ENCODE data around the gene EEFSEC. TPM values are rescaled to one million over a fixed set of nuclear protein-coding genes. Genes with fewer than 3 reads are reported as not detected.
A peak's percentile ranks its signal among the peaks of the same experiment; 100 is the strongest.

Gene EEFSEC
- total and polyA plus RNA-seq, 4 donors, result 9.8 to 20.1 (median 11.6) TPM

DNA sequence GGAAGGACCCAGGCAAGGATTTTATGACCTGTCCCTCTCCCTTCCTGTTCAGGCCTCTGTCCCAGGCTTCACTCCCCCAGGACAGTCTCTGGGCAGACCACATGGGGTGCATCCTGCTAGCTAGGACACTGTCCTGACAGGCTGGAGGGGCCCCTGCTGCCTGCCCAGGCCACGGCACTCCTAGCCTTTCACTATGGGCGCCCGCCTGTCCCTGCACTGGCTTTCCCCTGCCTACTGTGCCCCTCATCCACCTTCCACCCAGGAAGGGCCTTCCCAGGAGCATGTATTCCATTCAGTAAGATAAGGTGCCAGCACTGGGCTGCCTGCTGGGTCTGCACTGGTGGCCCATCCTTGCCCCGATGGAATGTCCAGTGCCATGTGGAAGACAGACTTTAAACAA is 168.1 kb downstream of the EEFSEC start:
- H3K4me1 ChIP-seq (ENCODE audit: control insufficient read depth in 5 of 5, insufficient read depth in 5 of 5, low read length in 5 of 5), result peaks cover 0 to 18% (median 9%) of the 10 kb centered on the region in 5 donors
- 97 to 100% methylated on average over 4 of the region's 4 CpGs for WGBS, 2 donors
- ATAC-seq (ENCODE audit: insufficient read depth, low FRiP score), result no peak
- H3K36me3 ChIP-seq (ENCODE audit: control insufficient read depth in 4 of 4, insufficient read depth in 4 of 4, low read length in 4 of 4), result peaks cover 0 to 7% (median 4%) of the 10 kb centered on the region in 4 donors
- no peak for DNase-seq
- no peak overlapping the region for H3K9ac ChIP-seq (ENCODE audit: insufficient read depth in 1 of 2, low read length in 2 of 2)
- no peak overlapping the region for H3K27ac ChIP-seq (ENCODE audit: low read depth in 1 of 2, low read length in 1 of 2)
- H3K27me3 ChIP-seq (ENCODE audit: control insufficient read depth in 3 of 3, insufficient read depth in 3 of 3, low read length in 2 of 3), result no peaks in the 10 kb centered on the region
- no peaks in the 10 kb centered on the region for H3K9me3 ChIP-seq (ENCODE audit: control insufficient read depth in 4 of 4, insufficient read depth in 3 of 4, low read length in 3 of 4)
- no peak overlapping the region for H3K4me3 ChIP-seq
- TF ChIP-seq, protein P1, sequence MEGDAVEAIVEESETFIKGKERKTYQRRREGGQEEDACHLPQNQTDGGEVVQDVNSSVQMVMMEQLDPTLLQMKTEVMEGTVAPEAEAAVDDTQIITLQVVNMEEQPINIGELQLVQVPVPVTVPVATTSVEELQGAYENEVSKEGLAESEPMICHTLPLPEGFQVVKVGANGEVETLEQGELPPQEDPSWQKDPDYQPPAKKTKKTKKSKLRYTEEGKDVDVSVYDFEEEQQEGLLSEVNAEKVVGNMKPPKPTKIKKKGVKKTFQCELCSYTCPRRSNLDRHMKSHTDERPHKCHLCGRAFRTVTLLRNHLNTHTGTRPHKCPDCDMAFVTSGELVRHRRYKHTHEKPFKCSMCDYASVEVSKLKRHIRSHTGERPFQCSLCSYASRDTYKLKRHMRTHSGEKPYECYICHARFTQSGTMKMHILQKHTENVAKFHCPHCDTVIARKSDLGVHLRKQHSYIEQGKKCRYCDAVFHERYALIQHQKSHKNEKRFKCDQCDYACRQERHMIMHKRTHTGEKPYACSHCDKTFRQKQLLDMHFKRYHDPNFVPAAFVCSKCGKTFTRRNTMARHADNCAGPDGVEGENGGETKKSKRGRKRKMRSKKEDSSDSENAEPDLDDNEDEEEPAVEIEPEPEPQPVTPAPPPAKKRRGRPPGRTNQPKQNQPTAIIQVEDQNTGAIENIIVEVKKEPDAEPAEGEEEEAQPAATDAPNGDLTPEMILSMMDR (IDR thresholded peaks at IDR 0.05; ENCODE audit: control extremely low read depth, extremely low read depth), result no peak

DNA sequence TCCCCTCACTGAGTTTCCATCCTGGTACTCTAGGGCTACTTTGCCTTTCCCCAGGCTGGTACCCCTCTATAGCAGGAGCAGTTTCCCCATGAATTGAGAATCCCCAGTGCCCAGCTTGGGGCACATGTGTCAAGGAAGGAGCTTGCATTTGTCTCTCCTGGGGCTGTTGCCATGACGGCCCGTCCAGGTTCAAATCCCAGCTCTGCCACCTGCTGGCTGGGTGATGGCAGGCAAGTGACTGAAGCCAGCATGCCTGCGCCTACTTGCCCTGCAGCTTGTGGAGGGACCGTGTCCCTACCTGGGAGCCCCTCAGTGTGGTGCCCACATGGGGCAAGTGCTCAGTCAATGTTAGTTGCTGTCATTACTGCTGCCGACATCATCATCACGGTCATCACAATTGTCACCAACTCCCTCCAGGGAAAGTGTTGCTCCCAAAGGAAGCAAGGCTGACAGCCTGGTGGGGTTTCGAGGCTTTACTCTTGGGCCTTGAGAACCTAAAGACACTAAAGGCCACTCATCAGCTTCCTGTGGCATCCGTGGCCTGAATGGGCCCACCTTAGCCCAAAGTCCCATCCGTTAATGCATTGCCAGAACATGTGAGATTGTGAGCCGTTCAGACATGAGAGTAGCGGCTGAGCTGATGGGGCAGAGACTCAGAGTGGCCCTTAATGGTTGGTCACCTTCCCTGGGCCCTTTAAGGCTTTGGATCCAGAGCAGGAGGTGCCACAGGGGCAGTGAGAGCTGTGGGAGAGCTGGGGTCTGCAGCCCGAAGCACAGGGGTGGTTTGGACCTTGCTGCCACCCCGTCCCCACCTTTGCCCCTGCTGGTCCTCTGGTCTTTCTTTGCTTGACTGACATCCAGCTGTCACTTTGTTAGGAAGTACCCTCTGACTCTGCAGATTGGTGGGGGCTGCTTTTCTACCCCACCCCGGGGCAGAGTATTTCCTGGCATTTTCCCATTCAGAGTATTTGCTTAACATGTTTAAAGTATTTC is 169.0 kb downstream of the EEFSEC start:
- peak in 2 of 3 donors; percentile 54 to 64 for DNase-seq
- Histone ChIP-seq H3K27me3 (ENCODE audit: control insufficient read depth in 3 of 3, insufficient read depth in 3 of 3, low read length in 2 of 3) (no peaks in the 10 kb centered on the region), H3K9ac (ENCODE audit: insufficient read depth in 1 of 2, low read length in 2 of 2) (no peak overlapping the region), H3K4me3 (no peak overlapping the region), H3K9me3 (ENCODE audit: control insufficient read depth in 4 of 4, insufficient read depth in 3 of 4, low read length in 3 of 4) (no peaks in the 10 kb centered on the region), H3K36me3 (ENCODE audit: control insufficient read depth in 4 of 4, insufficient read depth in 4 of 4, low read length in 4 of 4) (peaks cover 0 to 7% (median 4%) of the 10 kb centered on the region in 4 donors), H3K27ac (ENCODE audit: low read depth in 1 of 2, low read length in 1 of 2) (no peak overlapping the region), H3K4me1 (ENCODE audit: control insufficient read depth in 5 of 5, insufficient read depth in 5 of 5, low read length in 5 of 5) (peaks cover 0 to 9% (median 4%) of the 10 kb centered on the region in 5 donors)
- TF ChIP-seq, protein P1 (IDR thresholded peaks at IDR 0.05; ENCODE audit: control extremely low read depth, extremely low read depth), result peak; percentile 13
- ATAC-seq (ENCODE audit: insufficient read depth, low FRiP score), result peak; percentile 12
- 86 to 88% methylated on average over 14 of the region's 14 CpGs for WGBS, 2 donors

DNA sequence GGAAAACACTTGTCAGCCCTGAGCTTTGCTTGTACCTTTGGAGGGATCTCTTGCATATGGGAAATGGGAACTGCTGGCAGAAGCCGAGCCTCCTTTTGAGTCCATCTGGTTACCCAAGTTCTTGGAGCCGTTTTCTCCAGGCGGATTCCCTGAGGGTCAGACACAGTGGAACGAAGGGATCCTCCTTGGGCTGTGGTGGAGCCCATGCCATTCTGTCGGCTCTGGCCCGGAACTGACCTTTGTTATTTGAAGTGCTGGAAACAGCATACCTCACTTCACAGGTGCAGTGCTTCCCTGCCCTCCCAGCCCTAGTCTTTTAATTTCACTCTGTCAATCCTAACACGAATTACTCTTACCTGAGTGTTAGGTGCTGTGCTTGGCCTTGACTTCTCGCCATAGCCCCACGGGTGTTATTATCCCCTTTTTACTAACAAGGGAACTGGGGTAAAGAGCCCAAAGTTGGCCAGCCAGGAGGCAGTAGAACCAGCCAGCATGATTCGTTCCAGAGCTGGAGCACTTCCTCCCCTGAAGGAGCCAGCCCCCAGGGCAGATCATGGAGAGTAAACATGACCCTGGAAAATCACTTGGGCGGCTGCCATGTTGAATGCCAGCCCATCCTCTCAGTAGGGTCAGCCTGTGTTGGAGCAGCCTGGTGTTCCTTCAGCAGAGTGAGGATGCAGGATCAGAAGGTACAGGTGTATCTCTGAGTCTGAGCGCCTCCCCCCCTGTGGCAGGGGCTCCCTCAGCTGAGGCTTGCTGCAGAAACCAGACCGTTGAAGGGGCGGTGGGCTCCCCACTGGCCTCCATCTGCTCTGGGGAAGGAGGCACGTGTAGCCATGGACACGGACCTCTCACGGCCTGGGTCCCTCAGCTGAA is 170.2 kb downstream of the EEFSEC start:
- DNase-seq (no peak), ATAC-seq (ENCODE audit: insufficient read depth, low FRiP score) (no peak)
- Histone ChIP-seq H3K27ac (ENCODE audit: low read depth in 1 of 2, low read length in 1 of 2) (no peak overlapping the region), H3K36me3 (ENCODE audit: control insufficient read depth in 4 of 4, insufficient read depth in 4 of 4, low read length in 4 of 4) (peaks cover 0 to 8% (median 5%) of the 10 kb centered on the region in 4 donors), H3K9ac (ENCODE audit: insufficient read depth in 1 of 2, low read length in 2 of 2) (no peak overlapping the region), H3K4me3 (no peak overlapping the region), H3K4me1 (ENCODE audit: control insufficient read depth in 5 of 5, insufficient read depth in 5 of 5, low read length in 5 of 5) (peaks cover 0 to 5% (median 0%) of the 10 kb centered on the region in 5 donors), H3K27me3 (ENCODE audit: control insufficient read depth in 3 of 3, insufficient read depth in 3 of 3, low read length in 2 of 3) (no peaks in the 10 kb centered on the region), H3K9me3 (ENCODE audit: control insufficient read depth in 4 of 4, insufficient read depth in 3 of 4, low read length in 3 of 4) (no peaks in the 10 kb centered on the region)
- WGBS, 2 donors, result 76 to 87% methylated on average over 17 of the region's 17 CpGs
- TF ChIP-seq, protein P1 (IDR thresholded peaks at IDR 0.05; ENCODE audit: control extremely low read depth, extremely low read depth), result no peak

Measured in lung (tissue), 12 donors.